Ecto neural progenitor cell (in vitro differentiated cells): ENCODE results near the gene AMOT.
"Not testable (repeated sequence)": the region's sequence is repeated elsewhere in the genome, so short reads cannot be mapped to it uniquely, and the experiment has no call there.

Experiments
- DNase-seq: peaks from one replicate; pipeline ENCODE4 v3.0.0-alpha.2; 2018; ENCODE audit warnings: low spot score

The AMOT gene

GRCh38 chrX:112840382-112841113 is at the start of gene AMOT:
TSS of gene AMOT (minus strand) at chrX:112840831. CDS start at chrX:112823126, 17,705 bp downstream.
- DNase-seq, result peak; percentile 95

GRCh38 chrX:112889400-112889799 is 48.8 kb upstream of the AMOT start:
- no peak for DNase-seq

- DNase-seq, result no peak
Measured at GRCh38 chrX:112888916-112889315, 48.3 kb upstream of the AMOT start.

- DNase-seq, result no peak
Measured at GRCh38 chrX:112877771-112878173, 37.1 kb upstream of the AMOT start.

- no peak for DNase-seq
Measured at GRCh38 chrX:112874614-112875013, 34.0 kb upstream of the AMOT start.

DNA sequence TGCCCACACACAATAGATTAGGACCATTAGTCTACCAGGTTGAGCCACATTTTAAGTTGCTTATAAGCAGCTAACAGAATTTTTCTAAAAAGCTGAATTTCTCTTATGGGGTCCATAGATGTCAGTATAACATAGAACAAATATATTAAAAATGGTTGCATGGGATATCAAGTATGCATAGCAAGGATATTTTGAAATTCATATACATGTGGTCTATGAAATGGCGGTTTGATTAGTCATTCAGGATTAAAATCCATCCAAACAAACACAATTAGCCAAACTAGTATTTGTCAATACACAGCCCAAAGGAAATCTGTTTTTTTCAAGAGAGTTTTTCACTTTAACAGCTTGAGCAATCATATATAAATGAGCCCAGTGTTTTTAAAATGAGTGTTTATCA is 33.5 kb upstream of the AMOT start:
- no peak for DNase-seq

GRCh38 chrX:112868586-112868985 is 28.0 kb upstream of the AMOT start:
- no peak for DNase-seq

DNA sequence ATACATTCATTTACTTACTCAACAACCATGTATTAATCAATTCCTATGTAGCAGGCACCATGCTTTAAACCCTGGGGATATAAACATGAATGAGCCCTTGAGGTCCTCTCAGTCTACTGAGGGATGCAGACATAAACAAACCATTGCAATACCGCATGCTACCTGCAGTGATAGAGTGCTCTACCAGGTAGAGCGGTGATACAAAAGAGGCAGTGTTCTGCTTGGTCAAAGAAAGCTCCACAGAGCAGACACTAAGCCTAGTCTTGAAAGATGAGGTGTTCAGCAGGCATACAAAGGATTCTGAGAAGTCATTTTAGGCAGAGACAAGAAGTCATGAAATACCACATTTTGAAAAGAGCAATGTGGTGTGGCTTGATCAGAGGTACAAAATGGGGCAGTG is 26.9 kb upstream of the AMOT start:
- no peak for DNase-seq

- no peak for DNase-seq
Measured at GRCh38 chrX:112866175-112866574, 25.5 kb upstream of the AMOT start.

- DNase-seq, result no peak
Measured at GRCh38 chrX:112865464-112866025, 24.9 kb upstream of the AMOT start.

DNA sequence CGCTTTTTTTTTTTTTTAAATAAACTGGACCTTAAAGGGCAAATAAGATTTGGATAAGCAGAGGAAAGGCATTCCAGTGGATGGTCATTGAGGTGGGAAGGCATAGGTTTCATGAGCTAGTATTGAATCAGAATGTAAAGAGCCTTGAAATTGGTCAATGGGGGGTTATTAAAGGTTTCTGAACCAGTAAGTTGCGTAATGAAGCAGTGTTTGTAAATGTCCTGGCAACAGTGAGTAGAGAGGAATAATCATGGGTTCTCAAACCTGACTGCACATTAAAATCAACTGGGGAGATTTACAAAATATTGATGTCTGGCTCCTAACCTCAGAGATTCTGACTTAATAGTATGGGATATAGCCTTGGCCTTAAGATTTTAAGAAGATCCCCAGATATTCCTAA is 23.2 kb upstream of the AMOT start:
- DNase-seq, result no peak

DNA sequence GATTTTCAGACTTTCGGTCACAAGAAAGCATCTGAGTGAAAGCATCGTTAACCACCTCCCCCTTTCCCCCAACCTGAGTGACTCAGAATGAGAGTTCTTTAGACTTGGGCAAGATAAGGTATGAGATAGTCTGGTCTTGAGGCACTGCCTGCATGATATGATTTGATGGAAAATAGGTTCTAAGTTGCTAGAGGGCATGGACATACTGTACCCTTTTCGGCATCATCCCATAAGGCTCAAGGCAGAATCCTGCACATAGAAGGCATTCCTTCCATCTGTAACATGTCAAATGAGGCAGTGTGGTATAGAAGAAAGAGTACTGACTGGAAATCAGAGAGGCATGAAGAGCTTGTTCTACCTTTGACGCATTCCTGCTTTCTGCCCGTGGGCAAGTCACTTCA is 16.8 kb upstream of the AMOT start:
- DNase-seq, result no peak

GRCh38 chrX:112854901-112855300 is 14.3 kb upstream of the AMOT start:
- not testable (repeated sequence) for DNase-seq

GRCh38 chrX:112852851-112853250 is 12.2 kb upstream of the AMOT start:
- no peak for DNase-seq

DNA sequence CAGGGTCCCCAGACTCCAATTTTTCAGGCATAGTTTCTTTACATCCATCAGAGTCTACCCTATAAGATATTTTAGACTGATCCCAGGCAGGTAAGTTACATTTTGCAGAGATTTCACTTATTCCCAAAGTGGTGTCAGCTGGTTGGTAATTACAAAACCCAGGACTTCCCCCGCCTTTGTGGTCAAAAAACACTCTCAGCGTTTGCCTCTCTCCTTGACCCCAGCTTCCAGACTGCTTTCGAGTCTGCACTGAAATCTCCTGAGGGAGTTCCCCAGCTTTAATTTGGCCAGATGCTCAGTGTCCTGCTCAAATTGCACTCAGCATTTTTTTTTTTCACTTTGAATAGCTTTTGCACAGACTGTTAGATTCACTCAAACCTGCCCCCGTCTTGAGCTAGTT is 11.2 kb upstream of the AMOT start:
- DNase-seq, result no peak

- no peak for DNase-seq
Measured at GRCh38 chrX:112851161-112851779, 10.6 kb upstream of the AMOT start.

DNA sequence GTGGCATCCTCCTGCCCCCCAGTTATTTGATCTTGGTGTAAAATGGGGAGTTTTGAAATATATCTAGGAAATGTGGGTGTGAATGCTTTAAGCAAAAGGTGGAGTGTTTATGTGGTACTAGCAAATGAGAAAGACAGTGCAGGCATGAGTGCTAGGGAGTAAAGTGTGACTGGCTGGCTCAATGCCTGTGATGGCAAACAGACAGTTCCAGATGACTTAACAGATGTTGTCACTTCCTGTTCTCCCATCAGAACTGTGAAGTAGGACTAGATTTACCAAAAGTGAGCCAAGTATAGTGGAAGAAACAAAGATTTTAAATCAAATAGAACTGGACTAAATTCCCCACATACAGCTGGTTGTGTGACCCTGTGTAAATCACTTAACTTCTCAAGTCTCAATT is 8.4 kb upstream of the AMOT start:
- no peak for DNase-seq

GRCh38 chrX:112846782-112847181 is 6.2 kb upstream of the AMOT start:
- no peak for DNase-seq

- DNase-seq, result no peak
Measured at GRCh38 chrX:112846187-112846586, 5.6 kb upstream of the AMOT start.

DNA sequence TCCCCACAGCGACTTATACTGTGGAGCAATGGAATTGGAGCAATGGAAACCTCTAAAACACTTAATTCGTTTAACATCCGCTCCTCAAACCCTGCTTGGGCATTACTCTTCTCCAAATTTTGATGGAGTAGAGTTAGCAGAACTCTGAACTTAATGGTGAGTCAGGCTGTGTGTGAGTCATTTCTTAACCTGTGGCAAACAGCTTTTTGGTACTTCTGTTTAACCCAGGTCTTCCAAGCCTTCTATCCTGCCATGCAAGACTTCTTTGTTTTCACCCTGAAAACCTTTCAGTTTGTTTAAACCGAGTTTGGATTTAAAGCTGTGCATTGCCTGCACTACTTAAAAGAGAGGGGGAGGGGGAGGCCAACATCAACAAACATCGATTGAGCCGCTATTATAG is 3.6 kb upstream of the AMOT start:
- DNase-seq, result no peak

GRCh38 chrX:112841820-112842157 is 1.2 kb upstream of the AMOT start:
- DNase-seq, result no peak

DNA sequence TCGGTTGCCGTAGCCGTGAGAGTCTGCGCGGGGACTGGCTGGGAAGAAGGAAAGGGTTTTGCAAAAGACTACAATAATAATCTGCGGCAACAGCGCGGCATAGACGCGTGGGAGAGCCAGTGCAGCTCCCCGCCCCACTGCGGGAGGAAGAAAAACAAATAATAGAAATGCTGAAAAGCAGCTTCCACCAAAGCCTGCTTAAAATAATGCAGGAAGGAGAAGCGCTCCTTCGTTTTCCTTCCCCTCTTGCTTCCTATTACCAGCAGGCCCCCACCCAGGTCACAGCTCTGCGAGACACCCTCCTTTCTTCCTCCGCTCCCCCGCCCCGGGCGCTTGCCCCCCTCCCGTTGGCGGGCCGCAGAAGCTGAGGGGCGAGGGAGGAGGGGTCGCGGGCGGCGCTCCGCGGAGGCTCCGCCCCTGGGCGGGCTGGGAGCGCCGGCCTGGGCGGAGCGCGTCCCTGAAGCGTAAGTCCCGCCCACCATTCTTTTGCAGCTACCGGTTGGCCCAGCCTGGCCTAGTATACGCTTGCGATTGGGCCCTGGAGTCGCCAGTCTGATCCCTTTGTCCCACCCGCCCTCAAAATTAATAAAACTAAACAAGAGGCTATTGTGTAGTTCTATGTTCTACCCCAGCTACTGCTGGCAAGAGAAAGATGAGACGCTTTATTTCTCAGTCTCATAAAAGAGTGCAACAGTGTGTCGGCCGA is 636 bp upstream of the AMOT start:
- peak; percentile 92 for DNase-seq

GRCh38 chrX:112839856-112840255 is 775 bp downstream of the AMOT start:
- DNase-seq, result no peak
